ENCODE data around the gene PPP1R2.
"Not testable (repeated sequence)": the region's sequence is repeated elsewhere in the genome, so short reads cannot be mapped to it uniquely, and the experiment has no call there.

Gene PPP1R2

DNA sequence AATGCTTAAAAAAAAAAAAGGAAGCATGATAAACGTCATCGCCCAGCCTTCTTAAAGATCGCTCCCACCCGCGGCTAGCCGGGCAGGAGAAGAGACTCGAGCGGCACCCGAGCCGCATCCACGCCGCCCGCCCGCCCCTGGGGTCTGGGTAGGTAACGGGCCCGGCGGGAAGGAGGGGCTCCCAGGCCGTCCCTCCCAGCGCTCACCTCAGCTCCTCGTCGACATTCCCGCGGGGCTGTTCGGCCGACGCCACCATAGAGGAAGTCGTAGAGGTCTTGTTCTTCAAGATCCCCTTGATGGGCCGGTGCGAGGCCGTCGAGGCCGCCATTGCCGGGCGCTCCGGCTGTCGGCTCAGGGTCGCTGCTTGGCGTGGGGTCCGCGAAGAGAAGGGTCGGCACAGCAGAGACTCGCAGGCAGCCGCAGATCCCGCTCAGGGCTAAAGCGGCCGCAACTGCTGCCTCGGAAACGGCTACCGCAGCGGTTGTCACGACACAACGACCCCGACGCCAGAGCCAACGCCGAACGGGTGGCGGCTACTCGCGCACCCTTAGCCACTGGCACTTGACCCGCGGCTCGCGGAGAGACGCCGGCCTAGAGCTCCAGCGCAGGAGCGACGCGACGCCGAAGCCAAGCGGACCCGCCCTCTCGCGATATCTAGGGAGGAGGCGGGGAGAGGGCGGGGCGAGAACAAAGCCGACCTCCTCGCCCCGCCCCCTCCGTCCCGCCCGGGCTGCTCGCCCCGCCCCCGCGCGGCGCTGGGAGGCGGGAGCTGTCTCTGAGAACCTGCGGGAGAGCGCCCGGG, at the start of gene PPP1R2:
TSS of gene PPP1R2 (minus strand) at position 628 of the 802 bp plus-strand sequence. CDS start at position 328, 300 bp downstream.
- DNase-seq, result peak; percentile 97

- DNase-seq, result no peak
These were observed 48.7 kb upstream of the PPP1R2 start for GRCh38 chr3:195591852-195592251.

- DNase-seq, result no peak
These were observed 48.1 kb upstream of the PPP1R2 start for GRCh38 chr3:195591220-195591619.

DNA sequence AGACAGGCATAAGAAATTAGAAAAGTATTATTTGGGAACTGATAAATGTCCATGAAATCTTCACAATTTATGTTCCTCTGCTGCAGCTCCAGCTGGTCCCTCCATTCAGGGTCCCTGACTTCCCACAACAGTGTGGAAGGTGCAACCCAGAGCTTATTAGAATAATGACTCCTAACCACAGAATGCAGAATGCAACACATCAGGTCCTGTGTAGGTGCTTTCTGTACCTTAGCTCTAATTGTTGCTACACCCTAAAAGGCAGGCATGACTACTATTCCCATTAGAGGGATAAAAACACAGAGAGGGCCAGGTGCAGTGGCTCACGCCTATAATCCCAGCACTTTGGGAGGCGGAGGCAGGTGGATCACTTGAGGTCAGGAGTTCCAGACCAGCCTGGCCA, 47.3 kb upstream of the PPP1R2 start:
- not testable (repeated sequence) for DNase-seq

DNA sequence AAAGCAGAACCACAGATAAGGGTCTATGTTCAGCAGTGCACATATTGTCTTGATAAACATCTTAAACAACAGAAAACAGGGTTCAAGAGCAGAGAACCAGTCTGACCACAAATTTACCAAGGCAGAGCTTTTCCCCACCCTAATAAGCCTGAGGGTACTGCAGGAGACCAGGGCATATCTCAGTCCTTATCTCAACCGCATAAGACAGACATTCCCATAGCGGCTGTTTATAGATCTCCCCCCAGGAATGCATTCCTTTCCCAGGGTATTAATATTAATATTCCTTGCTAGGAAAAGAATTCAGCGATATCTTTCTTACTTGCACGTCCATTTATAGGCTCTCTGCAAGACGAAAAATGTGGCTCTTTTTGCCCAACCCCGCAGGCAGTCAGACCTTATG, 46.7 kb upstream of the PPP1R2 start:
- DNase-seq, result not testable (repeated sequence)

DNA sequence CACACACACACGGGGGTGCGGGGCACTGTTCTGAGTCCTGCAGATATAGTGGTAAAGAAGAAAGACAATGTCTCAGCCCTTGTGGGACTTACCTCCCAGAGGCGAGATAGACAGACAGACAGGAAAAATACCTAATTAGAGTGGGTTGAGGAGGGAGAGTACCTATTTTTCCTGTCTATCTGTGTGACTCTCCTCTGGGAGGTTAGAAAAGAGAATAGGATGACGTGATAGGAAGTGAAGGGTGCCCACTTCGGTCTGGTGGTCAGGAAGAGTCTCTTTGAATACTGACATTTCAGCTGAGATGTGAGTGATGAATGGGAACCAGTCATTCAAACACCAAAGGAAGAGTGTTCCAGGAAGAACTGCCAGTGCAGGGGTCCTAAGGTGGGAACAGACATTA, 44.7 kb upstream of the PPP1R2 start:
- no peak for DNase-seq

- DNase-seq, result no peak
These were observed 44.3 kb upstream of the PPP1R2 start for GRCh38 chr3:195587406-195587805.

DNA sequence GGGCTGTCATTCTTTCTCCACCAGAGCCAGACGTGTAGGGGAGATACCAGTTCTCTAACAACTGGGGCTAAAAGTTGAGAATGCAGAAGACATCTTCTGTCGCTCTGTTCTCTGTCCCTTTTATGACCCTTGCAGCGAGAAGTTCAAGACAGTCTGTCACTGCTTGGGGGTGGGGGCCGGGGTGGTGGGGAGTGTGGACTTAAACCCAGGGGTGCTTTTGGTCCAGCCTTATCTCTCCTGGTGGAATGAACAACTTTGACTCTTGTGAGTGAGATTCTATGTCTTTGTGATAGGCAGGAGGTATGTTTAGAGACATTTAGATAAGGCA, 41.4 kb upstream of the PPP1R2 start:
- DNase-seq, result no peak

- peak; percentile 61 for DNase-seq
These were observed 40.9 kb upstream of the PPP1R2 start, which contains the start of gene APOD for GRCh38 chr3:195583831-195584542. Gene APOD, minus strand, starts transcription at chr3:195583940. Its CDS starts 4,479 bp downstream, at chr3:195579461.

GRCh38 chr3:195582947-195583346, 39.8 kb upstream of the PPP1R2 start:
- no peak for DNase-seq

DNA sequence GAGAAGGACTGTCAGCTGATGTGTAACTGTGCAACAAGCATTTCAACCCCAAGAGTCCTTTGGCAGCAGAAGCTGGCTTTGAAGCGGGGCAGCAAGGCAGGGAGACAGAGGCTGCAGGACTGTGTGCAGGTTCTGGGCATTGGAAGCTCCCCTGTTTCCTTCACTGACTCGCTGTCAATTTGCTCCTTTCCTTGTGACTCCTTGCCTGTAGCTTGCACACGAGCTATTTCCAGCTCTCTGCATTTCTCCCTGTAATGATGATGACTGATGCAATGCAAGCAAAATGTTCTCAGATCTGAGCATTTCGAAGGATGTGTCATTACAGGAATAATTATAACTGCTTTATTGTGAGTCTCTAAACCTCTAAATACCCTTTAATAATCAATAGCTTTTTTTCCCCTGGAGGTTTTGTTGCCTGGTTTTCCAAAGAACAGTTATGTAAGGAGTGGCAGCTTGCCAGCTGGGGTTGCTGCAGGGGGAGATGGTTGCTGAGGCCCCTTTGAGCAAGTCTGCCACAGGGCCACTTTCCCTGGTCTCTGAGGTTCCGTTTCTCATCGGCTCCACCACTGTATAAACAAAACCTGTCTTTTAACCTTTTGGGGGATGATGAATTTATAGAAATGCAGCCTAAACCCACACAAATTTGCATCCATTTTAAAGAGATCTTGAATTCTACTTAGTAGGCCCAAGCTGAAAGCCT, 37.8 kb upstream of the PPP1R2 start:
- DNase-seq, result no peak

- DNase-seq, result no peak
These were observed 36.2 kb upstream of the PPP1R2 start for GRCh38 chr3:195579281-195579680.

DNA sequence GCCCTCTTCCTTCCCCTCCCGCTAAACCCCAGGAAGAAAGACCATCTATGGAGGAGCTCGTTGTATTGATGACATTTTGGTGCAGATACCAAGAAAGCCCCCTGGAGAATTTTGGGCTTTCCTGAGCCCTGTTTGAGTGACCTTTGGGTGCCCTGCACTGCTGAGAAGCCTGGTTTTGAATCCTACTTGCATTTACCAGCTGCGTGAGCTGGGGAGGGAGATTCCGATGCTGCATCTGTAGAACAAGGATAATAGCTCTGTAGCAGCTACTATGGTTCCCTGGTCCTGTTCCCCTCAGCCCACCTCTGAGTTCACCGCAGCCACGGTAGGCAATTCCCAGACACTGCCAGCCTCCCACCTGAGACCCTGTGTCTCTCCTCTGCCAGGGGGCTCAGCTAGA, 35.4 kb upstream of the PPP1R2 start:
- no peak for DNase-seq

DNA sequence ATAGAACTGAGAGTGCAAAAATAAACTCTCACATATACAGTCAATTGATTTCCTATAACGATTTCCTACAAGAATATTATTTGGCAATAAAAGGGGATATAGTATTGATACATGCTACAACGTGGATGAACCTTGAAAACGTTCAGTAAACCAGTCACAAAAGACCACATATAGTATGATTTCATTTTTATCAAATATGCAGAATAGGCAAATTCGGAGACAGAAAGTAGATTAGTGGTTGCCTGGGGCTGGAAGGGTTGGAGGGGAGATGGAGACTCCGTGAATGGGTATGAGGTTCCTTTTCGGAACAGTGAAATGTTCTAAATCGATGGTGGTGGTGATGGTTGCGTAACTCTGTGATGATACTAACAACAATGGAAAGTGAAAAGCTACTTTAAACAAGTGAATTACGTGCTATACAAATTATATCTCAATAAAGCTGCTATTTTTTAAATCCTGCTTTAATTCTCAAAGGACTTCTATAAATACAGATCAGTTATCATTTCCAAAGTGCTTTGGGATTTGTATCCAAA, 34.6 kb upstream of the PPP1R2 start:
- DNase-seq, result no peak

DNA sequence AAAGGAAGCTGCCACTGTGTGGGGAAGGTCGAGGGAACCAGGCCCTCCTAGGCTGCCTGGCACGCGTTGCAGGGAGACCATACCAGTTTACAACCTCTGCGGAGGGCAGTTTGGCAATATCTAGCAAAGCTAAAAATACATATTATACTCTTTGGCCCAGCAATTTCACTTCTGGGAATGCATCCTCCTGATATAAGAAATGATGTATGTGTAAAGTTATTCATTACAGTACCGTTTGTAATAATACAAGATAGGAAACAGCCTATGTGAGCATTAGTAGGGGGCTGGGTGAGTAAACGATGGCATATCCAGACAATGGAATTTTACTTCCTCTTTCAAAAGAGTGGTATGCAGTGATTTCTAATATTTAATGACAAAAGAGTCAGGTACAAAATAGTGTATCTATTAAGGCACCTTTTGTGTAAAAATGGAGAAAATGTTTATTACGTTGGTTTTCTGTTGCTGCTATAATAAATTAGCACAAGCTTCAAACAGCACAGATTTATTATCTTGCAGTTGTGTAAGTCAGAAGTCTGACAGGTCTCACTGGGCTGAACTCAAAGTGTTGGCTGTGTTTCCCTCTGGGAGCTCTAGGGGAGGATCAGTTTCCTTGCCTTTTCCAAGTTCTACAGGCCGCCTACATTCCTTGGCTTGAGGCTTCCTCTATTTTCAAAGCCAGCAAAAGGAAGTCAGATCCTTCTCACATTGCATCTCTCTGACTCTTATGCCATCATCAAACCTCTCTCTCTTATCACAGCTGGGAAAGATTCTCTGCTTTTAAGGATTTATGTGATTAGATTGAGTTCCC, 31.6 kb upstream of the PPP1R2 start:
- DNase-seq, result no peak

GRCh38 chr3:195573611-195574496, 30.7 kb upstream of the PPP1R2 start:
- no peak for DNase-seq

DNA sequence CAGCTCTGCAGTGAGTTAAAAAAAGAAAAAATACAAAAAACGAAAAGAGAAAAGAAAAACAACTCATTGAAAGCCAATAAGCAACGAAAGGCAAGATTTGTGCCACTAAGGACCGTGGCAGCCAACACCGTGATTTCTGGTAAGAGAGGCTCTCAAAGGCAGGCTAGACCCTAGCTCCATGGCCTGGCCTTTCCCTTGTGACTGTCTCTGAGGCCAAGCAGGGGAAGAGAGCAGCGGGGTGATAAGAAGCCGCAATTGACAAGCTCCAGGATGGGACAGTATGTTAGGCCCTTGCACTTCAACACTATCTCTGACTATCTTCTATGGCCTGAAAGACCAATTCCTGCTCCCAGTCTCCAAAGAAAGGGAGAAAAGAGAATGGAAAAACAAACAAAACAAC, 28.2 kb upstream of the PPP1R2 start:
- DNase-seq, result no peak

DNA sequence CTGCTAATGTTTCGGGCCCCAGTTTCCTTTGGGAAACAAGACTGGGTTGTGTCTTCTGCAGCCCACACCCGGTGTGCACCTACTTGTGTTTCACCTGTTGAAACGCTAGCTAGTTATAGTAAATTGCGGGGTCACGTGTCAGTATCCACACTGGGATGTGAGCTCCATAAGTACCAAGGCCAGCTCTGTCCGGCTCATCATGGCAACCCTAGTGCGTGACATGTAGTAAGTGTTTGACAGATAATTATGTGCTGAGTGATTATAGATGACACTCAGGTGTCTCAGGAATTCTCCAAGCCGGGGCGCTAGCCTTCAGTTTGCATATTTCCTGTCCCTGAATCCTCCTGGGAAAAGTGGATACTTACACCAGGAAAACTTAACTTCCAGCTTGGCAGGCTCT, 27.8 kb upstream of the PPP1R2 start:
- DNase-seq, result no peak

DNA sequence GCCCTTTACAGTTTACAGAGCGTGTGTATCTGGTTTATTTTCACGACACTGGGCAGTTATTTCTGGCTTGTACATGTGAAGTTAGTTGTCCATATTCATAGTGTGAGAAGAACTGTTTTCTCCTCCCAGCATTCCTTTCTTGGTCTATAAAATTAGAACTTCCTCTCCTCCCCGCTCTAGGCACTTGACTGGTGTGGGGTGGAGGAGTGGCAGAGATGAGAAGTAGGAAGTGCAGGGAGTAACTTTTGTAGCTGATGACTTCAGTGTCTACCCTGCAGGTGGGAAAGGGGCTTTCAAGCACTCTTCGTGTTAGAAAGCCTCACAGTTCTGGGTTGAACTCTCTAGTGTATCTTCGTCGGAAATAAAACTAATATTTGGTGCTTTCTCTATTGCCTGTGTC, 27.2 kb upstream of the PPP1R2 start:
- no peak for DNase-seq

- no peak for DNase-seq
These were observed 25.5 kb upstream of the PPP1R2 start for GRCh38 chr3:195568630-195569029.

DNA sequence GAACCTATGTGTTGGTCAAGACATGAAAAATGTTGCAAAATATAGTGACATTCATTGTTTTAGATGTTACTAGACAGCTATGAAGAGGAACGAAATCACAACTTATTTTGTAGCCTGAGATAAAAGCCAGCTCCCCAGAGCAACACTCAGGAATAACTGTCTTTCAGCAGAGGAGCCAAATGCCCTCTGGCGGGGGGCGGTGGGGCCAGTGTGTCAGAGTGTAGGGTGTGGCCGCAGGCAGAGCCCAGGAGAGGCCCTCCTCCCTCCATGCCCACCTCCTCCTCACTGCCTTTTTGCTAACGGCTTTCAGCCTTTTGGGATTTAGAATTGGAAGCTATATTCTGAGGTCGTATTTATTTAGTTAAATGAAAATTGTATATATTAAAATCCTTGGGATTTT, 23.7 kb upstream of the PPP1R2 start:
- peak; percentile 85 for DNase-seq

DNA sequence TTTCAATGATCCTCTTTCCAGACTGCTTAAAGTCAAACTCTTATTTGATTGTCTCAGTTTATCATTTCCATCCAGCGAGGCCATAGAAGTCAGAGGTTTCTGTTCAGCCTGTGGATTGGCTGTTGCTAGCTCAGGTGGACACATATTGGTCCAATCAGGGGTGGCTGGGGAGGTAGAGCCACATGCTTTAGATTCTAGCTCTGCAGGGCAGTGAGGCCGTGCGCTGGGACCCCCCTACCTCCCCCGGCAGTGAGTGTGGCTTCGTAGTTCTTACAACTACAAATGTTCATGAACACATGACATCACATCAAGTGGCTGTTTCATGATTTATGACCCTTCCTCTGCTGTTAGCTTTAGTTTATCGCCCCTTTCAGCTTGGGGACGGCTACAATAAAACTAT, 22.6 kb upstream of the PPP1R2 start:
- DNase-seq, result no peak

Data from NCI-H69 (cell line).